RPMI8226 (cell line): Measurements from ENCODE around the gene GRK1.

Source experiments
- DNase-seq: peaks from one replicate; pipeline ENCODE4 v3.0.0-alpha.2; 2015

The GRK1 gene

GRCh38 chr13:113783200-113783881 is 116.3 kb downstream of the GRK1 start:
- DNase-seq, result no peak

- DNase-seq, result no peak
These were observed 117.1 kb downstream of the GRK1 start for GRCh38 chr13:113783966-113784644.

GRCh38 chr13:113784645-113785024 is 117.6 kb downstream of the GRK1 start:
- DNase-seq, result no peak

GRCh38 chr13:113785051-113786010 is 118.3 kb downstream of the GRK1 start:
- DNase-seq, result peak; percentile 94

- no peak for DNase-seq
These were observed 119.3 kb downstream of the GRK1 start for GRCh38 chr13:113786262-113786841.
